Endometrial microvascular endothelial cells (primary cell): ENCODE data around the gene GSTA2. TPM values are rescaled to one million over a fixed set of nuclear protein-coding genes. Genes with fewer than 3 reads are reported as not detected.
"Not testable (repeated sequence)": the region's sequence is repeated elsewhere in the genome, so short reads cannot be mapped to it uniquely, and the experiment has no call there.

ENCODE experiments used
- in situ Hi-C: cut with HindIII; loops from 2 replicates; pipeline ENCODE4 v1.10.0; 2017; ENCODE audit warnings: low sequenced_read_pairs, low pct_unique_long_range_greater_than_20kb; ENCODE audit errors: inconsistent ontology term
- total RNA-seq: library from RNA; depleted of rRNA; stranded (reverse); fragments of >200 nt; gene quantifications from one replicate; pipeline ENCODE4 v1.2.3, GENCODE V29; 2015; ENCODE audit errors: inconsistent ontology term

The GSTA2 gene
- total RNA-seq, 1 donor from 2014 or later: not detected

GRCh38 chr6:52761673-52762491 is 1.4 kb downstream of the GSTA2 start:
- in situ Hi-C loops: not testable (repeated sequence)

- in situ Hi-C loops: no loop called here
These were observed 3.0 kb downstream of the GSTA2 start for GRCh38 chr6:52760105-52760765.

GRCh38 chr6:52759085-52759484 is 4.2 kb downstream of the GSTA2 start:
- in situ Hi-C loops: no loop called here

GRCh38 chr6:52757651-52758338 is 5.5 kb downstream of the GSTA2 start:
- in situ Hi-C loops: not testable (repeated sequence)

- in situ Hi-C loops: no loop called here
These were observed 8.8 kb downstream of the GSTA2 start for GRCh38 chr6:52754443-52754842.

- in situ Hi-C loops: not testable (repeated sequence)
These were observed 10.1 kb downstream of the GSTA2 start for GRCh38 chr6:52753137-52753536.

- in situ Hi-C loops: no loop called here
These were observed 11.0 kb downstream of the GSTA2 start for GRCh38 chr6:52752310-52752709.

GRCh38 chr6:52749556-52750152 is 13.6 kb downstream of the GSTA2 start:
- in situ Hi-C loops: no loop called here

- in situ Hi-C loops: not testable (repeated sequence)
These were observed 16.0 kb downstream of the GSTA2 start for GRCh38 chr6:52747301-52747700.

GRCh38 chr6:52746213-52746612 is 17.1 kb downstream of the GSTA2 start:
- in situ Hi-C loops: no loop called here

GRCh38 chr6:52745764-52746201 is 17.5 kb downstream of the GSTA2 start:
- in situ Hi-C loops: no loop called here

GRCh38 chr6:52741872-52742271 is 21.4 kb downstream of the GSTA2 start:
- in situ Hi-C loops: no loop called here

GRCh38 chr6:52739627-52740026 is 23.6 kb downstream of the GSTA2 start:
- in situ Hi-C loops: no loop called here

- in situ Hi-C loops: no loop called here
These were observed 24.1 kb downstream of the GSTA2 start for GRCh38 chr6:52739134-52739533.

GRCh38 chr6:52736145-52736544 is 27.1 kb downstream of the GSTA2 start:
- in situ Hi-C loops: no loop called here

- in situ Hi-C loops: no loop called here
These were observed 28.2 kb downstream of the GSTA2 start for GRCh38 chr6:52735071-52735470.

- in situ Hi-C loops: no loop called here
These were observed 29.2 kb downstream of the GSTA2 start for GRCh38 chr6:52734072-52734471.

- in situ Hi-C loops: no loop called here
These were observed 30.1 kb downstream of the GSTA2 start for GRCh38 chr6:52733172-52733571.

GRCh38 chr6:52731719-52732118 is 31.6 kb downstream of the GSTA2 start:
- in situ Hi-C loops: no loop called here
